Epithelial cell of proximal tubule (primary cell): ENCODE results near the gene CD52. TPM values are rescaled to one million over a fixed set of nuclear protein-coding genes. Genes with fewer than 3 reads are reported as not detected.

Experiments
- DNase-seq: peaks from one replicate; pipeline ENCODE4 v3.0.0-alpha.2; 2011; ENCODE audit warnings: low read depth
- H3K4me3 ChIP-seq: 2 replicates; pipeline ENCODE4 v1.5.1; 2011; ENCODE audit warnings: low read depth, mild to moderate bottlenecking, low read length
- total RNA-seq: library from RNA; depleted of rRNA; stranded (reverse); fragments of >200 nt; gene quantifications from 2 replicates; pipeline ENCODE4 v1.2.3, GENCODE V29; 2015
- TF ChIP-seq, protein P1 (sequence below): conservative IDR thresholded peaks from 2 replicates; pipeline ENCODE4 v1.5.1; 2012; ENCODE audit warnings: low read depth, mild to moderate bottlenecking, low read length

The CD52 gene
- total RNA-seq, 1 donor from 2014 or later = not detected

- TF ChIP-seq, protein P1, sequence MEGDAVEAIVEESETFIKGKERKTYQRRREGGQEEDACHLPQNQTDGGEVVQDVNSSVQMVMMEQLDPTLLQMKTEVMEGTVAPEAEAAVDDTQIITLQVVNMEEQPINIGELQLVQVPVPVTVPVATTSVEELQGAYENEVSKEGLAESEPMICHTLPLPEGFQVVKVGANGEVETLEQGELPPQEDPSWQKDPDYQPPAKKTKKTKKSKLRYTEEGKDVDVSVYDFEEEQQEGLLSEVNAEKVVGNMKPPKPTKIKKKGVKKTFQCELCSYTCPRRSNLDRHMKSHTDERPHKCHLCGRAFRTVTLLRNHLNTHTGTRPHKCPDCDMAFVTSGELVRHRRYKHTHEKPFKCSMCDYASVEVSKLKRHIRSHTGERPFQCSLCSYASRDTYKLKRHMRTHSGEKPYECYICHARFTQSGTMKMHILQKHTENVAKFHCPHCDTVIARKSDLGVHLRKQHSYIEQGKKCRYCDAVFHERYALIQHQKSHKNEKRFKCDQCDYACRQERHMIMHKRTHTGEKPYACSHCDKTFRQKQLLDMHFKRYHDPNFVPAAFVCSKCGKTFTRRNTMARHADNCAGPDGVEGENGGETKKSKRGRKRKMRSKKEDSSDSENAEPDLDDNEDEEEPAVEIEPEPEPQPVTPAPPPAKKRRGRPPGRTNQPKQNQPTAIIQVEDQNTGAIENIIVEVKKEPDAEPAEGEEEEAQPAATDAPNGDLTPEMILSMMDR = no peak
- no peak for DNase-seq
- peak overlapping the region; percentile 95 for H3K4me3 ChIP-seq
These were observed 36.4 kb upstream of the CD52 start for GRCh38 chr1:26281091-26281958.

DNA sequence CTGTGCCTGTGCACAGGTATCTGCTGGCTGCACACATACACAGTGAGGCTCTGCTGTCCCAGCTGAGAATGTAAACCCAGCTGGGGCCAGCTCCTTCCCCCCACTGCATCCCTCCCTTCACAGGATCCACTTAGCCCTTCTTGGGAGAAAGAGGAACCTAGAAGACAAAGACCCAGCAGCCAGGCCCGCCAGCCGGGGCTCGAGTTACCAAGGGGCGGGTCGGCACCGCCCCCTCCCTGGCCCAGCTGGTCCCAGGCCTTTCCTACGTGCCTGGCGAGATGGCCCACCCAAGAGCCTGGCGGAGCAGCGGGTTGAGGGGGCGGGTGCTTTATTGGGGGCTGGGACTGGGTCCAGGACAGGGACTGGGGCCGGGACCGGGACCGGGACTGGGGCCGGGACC, 35.8 kb upstream of the CD52 start:
- DNase-seq = no peak
- H3K4me3 ChIP-seq = no peak overlapping the region
- TF ChIP-seq, protein P1 = no peak

- TF ChIP-seq, protein P1 = no peak
- no peak overlapping the region for H3K4me3 ChIP-seq
- DNase-seq = no peak
These were observed 35.3 kb upstream of the CD52 start for GRCh38 chr1:26282401-26282918.

GRCh38 chr1:26283279-26283853, 34.4 kb upstream of the CD52 start:
- H3K4me3 ChIP-seq = no peak overlapping the region
- DNase-seq = no peak
- TF ChIP-seq, protein P1 = no peak

GRCh38 chr1:26283871-26284596, 33.7 kb upstream of the CD52 start:
- no peak overlapping the region for H3K4me3 ChIP-seq
- DNase-seq = no peak
- TF ChIP-seq, protein P1 = no peak

- DNase-seq = no peak
- no peak overlapping the region for H3K4me3 ChIP-seq
- TF ChIP-seq, protein P1 = peak; percentile 85
These were observed 33.0 kb upstream of the CD52 start for GRCh38 chr1:26284597-26285347.
